Measurements from ENCODE around the gene PRX. TPM values are rescaled to one million over a fixed set of nuclear protein-coding genes. Genes with fewer than 3 reads are reported as not detected.

Gene PRX
- polyA plus RNA-seq, 1 donor (not counting 4 experiments of a cell fraction or from before 2014, with no cell fraction given) = 0.42 TPM

DNA sequence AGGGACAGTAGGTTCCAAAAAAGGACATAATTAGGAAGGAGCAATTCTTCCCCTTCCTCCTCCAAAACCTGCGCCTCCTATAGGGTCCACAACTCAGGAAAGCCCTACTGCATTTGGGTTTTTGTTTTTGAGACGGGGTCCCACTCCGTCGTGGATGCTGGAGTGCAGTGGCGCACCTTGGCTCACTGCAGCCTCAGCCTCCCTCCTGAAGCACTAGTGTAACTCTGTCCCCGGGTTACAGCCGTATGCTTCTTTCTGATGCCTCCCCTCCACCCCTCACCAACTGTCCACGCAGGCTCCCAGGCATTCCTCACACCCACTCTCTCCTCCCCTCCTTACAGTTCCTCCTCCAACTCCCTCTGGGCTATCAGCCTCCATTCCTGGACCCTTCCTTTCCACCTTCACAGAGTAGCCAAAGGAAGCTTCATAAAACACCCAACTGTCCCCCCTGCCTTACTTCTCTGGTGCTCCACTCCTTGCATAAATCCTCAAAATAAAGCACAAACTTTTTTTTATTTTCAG, 33.1 kb upstream of the PRX start:
- no peak for TF ChIP-seq EZH2 (IDR thresholded peaks at IDR 0.05; ENCODE audit: low read length)
- TF ChIP-seq, protein P1, sequence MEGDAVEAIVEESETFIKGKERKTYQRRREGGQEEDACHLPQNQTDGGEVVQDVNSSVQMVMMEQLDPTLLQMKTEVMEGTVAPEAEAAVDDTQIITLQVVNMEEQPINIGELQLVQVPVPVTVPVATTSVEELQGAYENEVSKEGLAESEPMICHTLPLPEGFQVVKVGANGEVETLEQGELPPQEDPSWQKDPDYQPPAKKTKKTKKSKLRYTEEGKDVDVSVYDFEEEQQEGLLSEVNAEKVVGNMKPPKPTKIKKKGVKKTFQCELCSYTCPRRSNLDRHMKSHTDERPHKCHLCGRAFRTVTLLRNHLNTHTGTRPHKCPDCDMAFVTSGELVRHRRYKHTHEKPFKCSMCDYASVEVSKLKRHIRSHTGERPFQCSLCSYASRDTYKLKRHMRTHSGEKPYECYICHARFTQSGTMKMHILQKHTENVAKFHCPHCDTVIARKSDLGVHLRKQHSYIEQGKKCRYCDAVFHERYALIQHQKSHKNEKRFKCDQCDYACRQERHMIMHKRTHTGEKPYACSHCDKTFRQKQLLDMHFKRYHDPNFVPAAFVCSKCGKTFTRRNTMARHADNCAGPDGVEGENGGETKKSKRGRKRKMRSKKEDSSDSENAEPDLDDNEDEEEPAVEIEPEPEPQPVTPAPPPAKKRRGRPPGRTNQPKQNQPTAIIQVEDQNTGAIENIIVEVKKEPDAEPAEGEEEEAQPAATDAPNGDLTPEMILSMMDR (optimal IDR thresholded peaks at IDR 0.05 in 1 of 3, IDR thresholded peaks at IDR 0.05 in 1 of 3, conservative IDR thresholded peaks at IDR 0.05 in 1 of 3; ENCODE audit: extremely low read depth in 1 of 3, insufficient read depth in 2 of 3, low read length in 3 of 3) = no peak
- H4K20me1 ChIP-seq (ENCODE audit: control insufficient read depth, extremely low read depth, insufficient read depth, low read length) = peaks cover 5% of the 10 kb centered on the region
- no peak for DNase-seq (ENCODE audit: low read depth, low spot score)
- no peak overlapping the region for H2AFZ ChIP-seq (ENCODE audit: control insufficient read depth, low read length)
- peaks cover 16% of the 10 kb centered on the region for H3K4me1 ChIP-seq (ENCODE audit: control insufficient read depth, extremely low read depth, insufficient read depth, low read length)
- no peaks in the 10 kb centered on the region for H3K9me1 ChIP-seq (ENCODE audit: control insufficient read depth, extremely low read depth, insufficient read depth, low read length)
- no peaks in the 10 kb centered on the region for H3K27me3 ChIP-seq (ENCODE audit: control insufficient read depth, extremely low read depth, insufficient read depth, low read length)
- dilution Hi-C loops (cut with MboI; ENCODE audit: extremely low pct_ligation_motif_present, low sequenced_read_pairs) = no loop called here
- FAIRE-seq = no peak
- H3K4me3 ChIP-seq (ENCODE audit: control insufficient read depth in 2 of 3, extremely low read depth in 1 of 3, insufficient read depth in 2 of 3, low read depth in 1 of 3, low read length in 3 of 3) = no peak overlapping the region
- H3K9ac ChIP-seq (ENCODE audit: control insufficient read depth, extremely low read depth, insufficient read depth, low read length) = no peak overlapping the region
- no peak overlapping the region for H3K4me2 ChIP-seq (ENCODE audit: control insufficient read depth, extremely low read depth, insufficient read depth, low read depth, low read length)
- H3K27ac ChIP-seq (ENCODE audit: control insufficient read depth, insufficient read depth, low read length) = no peak overlapping the region
- H3K9me3 ChIP-seq (ENCODE audit: control insufficient read depth, low read depth, low read length) = no peaks in the 10 kb centered on the region
- H3K79me2 ChIP-seq (ENCODE audit: control insufficient read depth, insufficient read depth, low read length) = peaks cover 24% of the 10 kb centered on the region
- H3K36me3 ChIP-seq (ENCODE audit: control insufficient read depth in 2 of 2, extremely low read depth in 1 of 2, insufficient read depth in 2 of 2, low read length in 2 of 2) = peaks cover 7 to 8% of the 10 kb centered on the region in 2 experiments

DNA sequence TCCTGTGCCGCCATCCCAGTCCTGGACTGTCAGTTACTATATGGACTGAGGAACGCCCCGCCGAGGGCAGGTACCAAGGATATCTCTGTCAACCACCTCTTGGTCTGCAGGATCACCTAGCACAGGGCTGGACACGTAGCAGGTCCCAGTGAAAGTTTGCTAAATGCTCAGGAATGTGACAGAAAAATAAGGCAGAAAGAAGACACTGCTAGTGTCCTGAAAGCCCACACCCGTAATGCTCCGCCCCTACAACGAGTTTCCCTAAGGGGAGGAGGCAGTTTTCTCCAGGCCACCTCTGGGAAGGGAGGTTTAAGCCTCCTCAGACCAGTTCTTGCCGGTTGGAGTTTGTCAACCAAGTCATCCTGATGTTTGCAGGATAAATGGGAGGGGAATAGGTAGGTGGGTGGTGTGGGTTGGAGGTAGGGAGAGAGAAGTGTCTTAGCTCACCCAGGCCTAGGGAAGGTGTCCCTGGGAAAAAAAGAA, 32.6 kb upstream of the PRX start:
- peak; percentile 55 for FAIRE-seq
- dilution Hi-C loops (cut with MboI; ENCODE audit: extremely low pct_ligation_motif_present, low sequenced_read_pairs) = no loop called here
- Histone ChIP-seq H3K9me1 (ENCODE audit: control insufficient read depth, extremely low read depth, insufficient read depth, low read length) (no peaks in the 10 kb centered on the region), H3K9me3 (ENCODE audit: control insufficient read depth, low read depth, low read length) (no peaks in the 10 kb centered on the region), H3K4me3 (ENCODE audit: control insufficient read depth in 2 of 3, extremely low read depth in 1 of 3, insufficient read depth in 2 of 3, low read depth in 1 of 3, low read length in 3 of 3) (peak overlapping the region in 1 of 3 experiments; percentile 3), H3K9ac (ENCODE audit: control insufficient read depth, extremely low read depth, insufficient read depth, low read length) (no peak overlapping the region), H3K27me3 (ENCODE audit: control insufficient read depth, extremely low read depth, insufficient read depth, low read length) (no peaks in the 10 kb centered on the region), H3K4me1 (ENCODE audit: control insufficient read depth, extremely low read depth, insufficient read depth, low read length) (peaks cover 16% of the 10 kb centered on the region), H2AFZ (ENCODE audit: control insufficient read depth, low read length) (peak overlapping the region; percentile 27), H3K79me2 (ENCODE audit: control insufficient read depth, insufficient read depth, low read length) (peaks cover 29% of the 10 kb centered on the region), H3K4me2 (ENCODE audit: control insufficient read depth, extremely low read depth, insufficient read depth, low read depth, low read length) (peak overlapping the region; percentile 9), H3K36me3 (ENCODE audit: control insufficient read depth in 2 of 2, extremely low read depth in 1 of 2, insufficient read depth in 2 of 2, low read length in 2 of 2) (peaks cover 12 to 13% of the 10 kb centered on the region in 2 experiments), H4K20me1 (ENCODE audit: control insufficient read depth, extremely low read depth, insufficient read depth, low read length) (peaks cover 5% of the 10 kb centered on the region), H3K27ac (ENCODE audit: control insufficient read depth, insufficient read depth, low read length) (no peak overlapping the region)
- TF ChIP-seq, protein P1 (optimal IDR thresholded peaks at IDR 0.05 in 1 of 3, IDR thresholded peaks at IDR 0.05 in 1 of 3, conservative IDR thresholded peaks at IDR 0.05 in 1 of 3; ENCODE audit: extremely low read depth in 1 of 3, insufficient read depth in 2 of 3, low read length in 3 of 3) = no peak
- TF ChIP-seq EZH2 (IDR thresholded peaks at IDR 0.05; ENCODE audit: low read length) = no peak
- DNase-seq (ENCODE audit: low read depth, low spot score) = no peak

Data from keratinocyte (primary cell).